ENCODE results near the gene TNNC1.

Gene TNNC1

DNA sequence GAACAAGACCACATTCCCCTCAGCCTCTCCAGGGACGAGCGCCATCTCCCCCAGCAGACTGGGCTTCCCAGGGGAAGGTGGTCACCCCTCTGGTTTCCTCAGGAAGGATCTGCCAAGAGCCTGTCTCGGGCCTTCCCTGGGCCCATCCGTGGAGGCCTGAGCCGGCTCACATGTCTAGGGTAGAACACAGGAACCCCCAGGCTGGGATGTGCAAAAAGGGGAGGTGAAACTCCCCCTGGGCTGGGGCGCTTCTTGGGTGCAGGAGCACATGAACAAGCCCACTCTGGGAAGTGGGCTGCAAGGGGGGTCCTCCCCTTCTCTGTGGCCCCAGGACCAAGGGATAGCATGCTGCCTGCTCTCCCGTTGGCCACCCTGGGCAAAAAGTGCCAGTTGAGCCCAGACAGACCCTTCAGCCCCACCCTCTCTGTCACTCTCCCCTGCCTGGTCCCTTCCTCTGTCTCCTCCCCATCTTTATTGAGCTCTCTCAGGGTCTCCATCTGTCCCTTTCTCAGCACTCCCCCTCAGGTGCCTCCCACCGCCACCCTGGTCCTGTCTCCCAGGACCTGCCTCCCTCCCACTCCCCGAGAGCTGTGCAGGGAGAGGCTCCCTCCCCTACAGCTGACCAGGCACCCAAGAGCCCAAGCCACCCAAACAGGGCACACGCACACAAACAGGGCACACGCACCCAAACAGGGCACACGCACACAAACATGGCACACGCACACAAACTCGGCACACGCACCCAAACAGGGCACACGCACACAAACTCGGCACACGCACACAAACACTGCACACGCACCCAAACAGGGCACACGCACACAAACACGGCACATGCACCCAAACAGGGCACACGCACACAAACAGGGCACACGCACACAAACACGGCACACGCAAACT, 9.8 kb downstream of the TNNC1 start:
- no peak for DNase-seq (ENCODE audit: low read depth in 2 of 2)

GRCh38 chr3:52443268-52443610, 10.6 kb downstream of the TNNC1 start:
- no peak for DNase-seq (ENCODE audit: low read depth in 2 of 2)

GRCh38 chr3:52442409-52443267, 11.2 kb downstream of the TNNC1 start:
- DNase-seq (ENCODE audit: low read depth in 2 of 2), result no peak

DNA sequence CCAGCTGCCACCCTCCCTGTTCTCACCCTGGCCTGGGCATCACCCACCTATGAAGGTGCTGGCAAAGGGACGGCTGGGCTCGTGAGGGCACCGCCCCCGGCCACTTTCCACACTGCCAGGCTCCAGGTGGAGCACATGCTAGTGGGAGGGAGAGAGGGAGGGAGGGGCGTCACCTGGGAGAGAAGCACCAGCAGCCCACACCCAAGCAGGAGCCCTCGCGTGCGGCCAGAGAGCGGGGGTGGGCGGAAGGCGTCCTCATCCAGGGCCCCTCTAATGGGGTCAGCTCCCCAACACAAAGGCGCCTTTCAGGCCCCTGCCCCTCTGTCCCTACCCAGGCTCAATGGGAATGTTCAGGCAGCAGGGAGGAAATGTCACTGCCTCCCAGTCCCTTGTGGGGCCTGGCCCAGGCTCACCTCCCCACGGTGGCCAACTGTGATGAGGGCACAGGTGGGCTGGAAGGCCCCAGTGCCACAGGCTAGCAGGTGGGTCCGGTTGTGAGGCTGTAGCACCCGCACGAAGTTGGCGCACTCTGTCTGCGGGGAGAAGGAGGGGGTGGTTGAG, 12.0 kb downstream of the TNNC1 start:
- no peak for DNase-seq (ENCODE audit: low read depth in 2 of 2)

DNA sequence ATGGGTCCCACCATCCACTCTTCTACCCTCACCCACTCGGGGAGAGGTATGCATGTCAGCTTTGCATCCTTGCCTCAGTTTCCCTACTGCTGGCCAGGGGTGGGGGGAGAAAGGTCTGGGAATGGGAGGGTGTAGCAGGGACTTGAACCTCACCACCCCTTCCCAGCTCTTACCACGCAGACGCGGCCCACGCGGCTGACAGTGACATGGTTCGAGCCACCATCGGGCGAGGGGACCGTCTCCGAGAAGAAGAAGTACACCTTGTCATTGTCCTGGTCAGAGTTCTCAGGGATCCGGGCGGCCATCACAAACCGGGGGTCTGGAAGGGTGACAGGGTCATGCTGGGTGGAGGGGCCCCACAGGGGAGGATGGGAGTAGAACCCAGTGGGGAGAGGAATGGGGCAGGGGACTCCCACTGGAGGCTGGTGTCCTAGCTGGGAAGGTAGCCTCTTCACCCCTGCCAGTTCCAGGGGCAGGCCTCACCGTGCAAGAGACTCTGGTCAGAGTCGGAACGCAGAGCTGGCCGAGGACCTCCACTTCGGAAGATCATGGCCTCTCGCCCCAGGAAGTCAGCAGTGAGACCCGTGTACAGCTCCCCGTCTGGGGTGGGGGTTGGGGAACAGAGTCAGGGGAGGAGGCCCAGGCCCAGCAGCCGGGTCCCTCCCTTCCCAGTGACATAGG, 12.6 kb downstream of the TNNC1 start:
- no peak for DNase-seq (ENCODE audit: low read depth in 2 of 2)

GRCh38 chr3:52440671-52441070, 13.2 kb downstream of the TNNC1 start:
- DNase-seq (ENCODE audit: low read depth in 2 of 2), result no peak

GRCh38 chr3:52440249-52440551, 13.6 kb downstream of the TNNC1 start:
- no peak for DNase-seq (ENCODE audit: low read depth in 2 of 2)

DNA sequence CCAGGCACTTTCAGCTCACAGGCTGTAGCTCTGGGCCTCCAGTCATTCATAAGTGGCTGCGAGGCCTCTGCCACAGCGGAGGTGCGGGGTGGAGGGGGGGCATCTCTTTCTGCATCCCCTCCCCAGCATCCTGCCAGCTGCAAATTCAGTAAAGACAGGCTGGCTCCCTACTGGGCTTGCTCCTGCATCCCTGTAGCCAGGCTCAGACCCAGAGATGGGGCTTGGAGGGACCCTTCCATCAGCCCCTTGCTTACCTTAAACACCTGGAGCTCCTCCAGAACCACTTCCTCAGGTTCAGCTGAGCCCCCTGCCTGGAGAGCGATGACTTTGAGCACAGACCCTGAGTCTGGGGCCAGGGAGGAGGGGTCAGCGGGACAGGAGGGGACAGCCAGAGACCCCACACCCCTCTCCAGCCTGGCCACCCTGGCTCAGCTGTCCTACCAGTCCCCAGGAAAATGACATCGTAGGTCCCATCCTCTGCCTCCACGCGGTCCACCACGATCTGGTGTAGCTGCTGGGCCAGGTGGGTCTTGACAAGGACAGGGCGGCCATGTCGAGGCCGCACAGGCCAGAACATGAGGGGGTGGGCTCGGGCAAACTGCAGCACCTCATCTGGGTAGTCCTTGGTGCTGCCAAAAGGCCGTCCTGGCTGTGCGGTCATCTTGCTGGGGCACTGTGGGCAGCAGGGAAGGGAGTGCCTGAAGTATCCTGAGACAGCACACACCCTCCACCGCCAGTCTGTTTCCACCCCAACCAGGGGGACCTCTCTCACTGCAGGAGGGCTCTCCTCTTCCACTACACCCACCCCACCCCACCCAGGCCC, 14.2 kb downstream of the TNNC1 start:
- DNase-seq (ENCODE audit: low read depth in 2 of 2), result no peak

DNA sequence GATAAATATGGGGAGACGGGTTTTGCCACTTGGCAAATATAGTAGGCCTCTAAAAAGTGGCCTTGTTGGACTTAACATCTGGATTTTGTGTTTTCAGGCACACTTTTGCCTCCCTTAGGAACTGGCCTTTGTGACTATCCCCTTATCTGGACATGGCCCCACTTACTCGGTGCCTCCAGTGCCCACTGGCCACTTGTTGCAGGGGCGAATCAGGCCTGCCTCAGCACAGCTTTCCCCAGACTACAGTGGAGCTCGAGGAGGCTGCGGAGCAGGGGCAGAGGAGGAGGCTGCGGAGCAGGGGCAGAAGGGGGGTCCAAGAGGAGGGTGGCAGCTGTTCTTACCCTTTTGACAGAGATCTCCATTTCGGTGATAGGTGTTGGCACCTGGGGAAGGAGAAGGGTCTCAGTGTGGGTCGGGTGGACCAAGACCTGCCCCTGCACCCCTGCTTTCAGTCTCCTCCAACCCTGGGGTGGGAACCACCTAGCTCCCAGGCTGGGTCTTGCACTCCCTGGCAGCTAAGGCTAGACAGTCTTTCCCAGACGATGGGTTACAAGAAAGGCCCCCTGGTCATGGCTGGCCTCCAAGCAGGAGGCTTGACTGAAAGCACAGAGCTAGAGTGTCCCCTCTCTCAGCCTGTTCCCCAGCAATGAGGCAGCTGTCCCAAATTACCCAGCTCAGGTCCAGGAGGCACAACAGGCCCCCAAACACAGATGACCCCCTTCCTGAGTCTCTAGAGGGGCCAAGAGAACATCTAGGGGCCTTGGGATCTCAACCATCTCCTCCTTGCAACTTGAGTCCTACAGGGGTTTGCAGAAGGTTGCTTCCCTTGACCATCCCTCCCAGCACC, 15.0 kb downstream of the TNNC1 start:
- no peak for DNase-seq (ENCODE audit: low read depth in 2 of 2)

DNA sequence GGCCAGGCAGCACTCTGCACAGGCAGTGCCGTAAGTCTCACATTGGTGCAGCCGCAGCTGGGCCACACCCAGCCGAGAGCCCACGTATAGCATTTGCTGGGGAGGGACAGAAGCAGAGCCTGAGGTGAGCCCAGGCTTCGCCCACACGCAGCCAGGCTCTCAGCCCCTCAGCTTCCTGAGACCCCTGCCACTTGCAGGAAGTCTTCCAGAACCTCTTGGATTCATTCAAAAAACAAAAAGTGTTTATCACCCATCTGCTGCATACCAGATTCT, 15.8 kb downstream of the TNNC1 start:
- no peak for DNase-seq (ENCODE audit: low read depth in 2 of 2)

- no peak for DNase-seq (ENCODE audit: low read depth in 2 of 2)
Observed at GRCh38 chr3:52437326-52438103, 16.3 kb downstream of the TNNC1 start.

- DNase-seq (ENCODE audit: low read depth in 2 of 2), result no peak
Observed at GRCh38 chr3:52436500-52437149, 17.2 kb downstream of the TNNC1 start.

DNA sequence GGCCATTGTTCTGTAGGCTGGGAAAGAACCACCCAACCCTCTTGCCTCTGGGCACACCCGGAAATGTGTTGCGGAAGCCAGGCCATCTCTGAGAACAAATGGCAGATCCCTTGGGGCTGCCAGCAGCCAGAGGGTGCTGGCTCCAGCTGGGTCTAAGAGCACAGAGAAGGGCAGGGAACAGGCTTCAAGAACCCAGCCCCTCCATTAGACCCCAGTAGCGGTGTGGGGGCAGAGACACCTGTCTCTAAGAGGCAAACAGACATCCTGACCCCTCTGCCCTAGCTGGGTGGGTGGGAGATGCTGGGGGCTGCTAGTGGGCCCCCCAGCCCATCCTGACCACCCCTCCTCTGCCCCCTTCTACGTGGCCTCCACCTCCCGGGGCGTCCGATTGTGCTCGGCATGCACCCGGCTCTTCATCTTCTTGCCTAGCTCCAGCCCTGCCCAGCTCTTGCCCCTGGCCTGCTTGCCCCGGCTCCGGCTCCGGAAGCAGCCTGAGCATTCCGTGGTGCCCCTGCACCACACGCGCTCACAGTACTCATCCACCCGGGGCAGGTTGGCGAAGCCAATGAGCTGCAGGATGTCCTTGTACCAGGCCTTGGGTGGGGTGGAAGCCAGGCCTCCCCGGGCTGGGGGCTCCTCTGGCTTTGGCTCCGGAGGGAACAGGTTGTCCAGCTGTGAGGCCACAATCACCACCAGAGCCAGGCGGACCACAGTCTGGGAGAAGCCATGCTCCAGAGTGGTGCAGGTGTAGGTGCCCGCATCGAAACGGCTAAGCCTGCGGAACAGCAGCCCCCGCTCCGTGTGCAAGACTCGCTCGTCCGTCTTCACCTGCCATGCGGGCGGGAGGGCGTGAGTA, 18.4 kb downstream of the TNNC1 start:
- no peak for DNase-seq (ENCODE audit: low read depth in 2 of 2)

GRCh38 chr3:52434491-52435115, 19.2 kb downstream of the TNNC1 start:
- no peak for DNase-seq (ENCODE audit: low read depth in 2 of 2)

- DNase-seq (ENCODE audit: low read depth in 2 of 2), result no peak
Observed at GRCh38 chr3:52433996-52434479, 19.8 kb downstream of the TNNC1 start.

DNA sequence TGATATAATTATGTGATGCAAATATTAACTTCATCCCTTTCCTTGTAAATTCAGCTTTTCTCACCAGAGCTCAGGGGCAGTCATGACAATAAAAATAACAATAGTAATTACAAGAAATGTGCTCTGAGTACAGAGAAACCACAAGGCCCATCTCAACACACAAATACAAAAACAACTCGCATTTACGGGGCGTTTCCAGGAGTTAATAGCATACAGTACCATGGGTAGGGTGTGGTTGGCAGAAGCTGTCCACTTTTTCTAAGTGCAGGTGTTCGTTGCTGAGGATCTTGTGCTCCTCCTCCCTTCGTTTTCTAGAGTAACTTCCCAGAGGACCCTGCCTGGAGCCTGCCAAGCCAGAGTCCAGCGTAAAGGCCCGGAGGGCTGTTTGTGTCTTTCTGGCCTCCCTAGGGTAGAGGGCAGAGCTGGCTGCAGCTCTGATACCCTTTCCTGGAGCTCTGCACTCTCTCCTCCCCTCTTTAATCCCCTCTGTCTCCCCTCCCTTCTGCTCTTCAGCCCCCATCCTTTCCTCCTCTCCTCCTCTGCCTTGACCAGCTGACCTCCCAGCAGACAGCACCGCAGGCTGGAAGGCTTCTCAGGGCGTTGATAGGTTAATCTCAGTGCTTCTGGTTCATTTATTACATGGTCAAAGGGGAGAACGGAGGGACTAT, 20.4 kb downstream of the TNNC1 start:
- DNase-seq (ENCODE audit: low read depth in 2 of 2), result no peak

- DNase-seq (ENCODE audit: low read depth in 2 of 2), result no peak
Observed at GRCh38 chr3:52432691-52433141, 21.1 kb downstream of the TNNC1 start.

All from stimulated activated CD8-positive, alpha-beta memory T cell treated with anti-CD3 and anti-CD28 coated beads, Interleukin-7, amount 100 ng/mL, for 4 hours (primary cell).